ENCODE results near the gene CCL28. TPM values are rescaled to one million over a fixed set of nuclear protein-coding genes. Genes with fewer than 3 reads are reported as not detected.

Gene CCL28
- total and polyA plus RNA-seq, 3 experiments from 2014 or later = 7.5 to 8.6 (median 8.4) TPM

Other genes with a start within 250 kb of the CCL28 start
- gene NIM1K, start 220.2 kb downstream of the CCL28 start, total RNA-seq = under 1 TPM; 0.40 to 0.70 TPM
- 0.20 TPM for gene NIM1K, start 220.2 kb downstream of the CCL28 start, polyA plus RNA-seq
- gene HMGCS1, start 99.0 kb downstream of the CCL28 start, total RNA-seq = 10 to 100 TPM; 70.3 to 75.1 TPM
- gene HMGCS1, start 99.0 kb downstream of the CCL28 start, polyA plus RNA-seq = 9.4 TPM
- gene TMEM267, start 71.5 kb upstream of the CCL28 start, total RNA-seq = 10 to 100 TPM; 18.4 to 19.6 TPM
- gene TMEM267, start 71.5 kb upstream of the CCL28 start, polyA plus RNA-seq = 21.2 TPM
- gene C5orf34, start 102.8 kb upstream of the CCL28 start, total RNA-seq = 1 to 10 TPM; 7.4 to 9.0 TPM
- gene C5orf34, start 102.8 kb upstream of the CCL28 start, polyA plus RNA-seq = 0.91 TPM
- 10 to 100 TPM; 57.2 to 59.3 TPM for gene PAIP1, start 144.7 kb upstream of the CCL28 start, total RNA-seq
- gene PAIP1, start 144.7 kb upstream of the CCL28 start, polyA plus RNA-seq = 40.4 TPM
- gene NNT, start 190.8 kb upstream of the CCL28 start, total RNA-seq = 10 to 100 TPM; 79.7 to 87.3 TPM
- 43.5 TPM for gene NNT, start 190.8 kb upstream of the CCL28 start, polyA plus RNA-seq

Measured in CD8-positive, alpha-beta memory T cell (primary cell).